PFSK-1 (cell line): ENCODE measurements around the gene GIT2.

ENCODE experiments used
- FOXP2 ChIP-seq: optimal IDR thresholded peaks from 2 replicates; pipeline ENCODE3; 2011; ENCODE audit warnings: borderline replicate concordance, control low read depth, inconsistent platforms; ENCODE audit not compliant: insufficient read depth; ENCODE audit errors: extremely low read length, extremely low read depth
- POLR2AphosphoS5 ChIP-seq: IDR thresholded peaks from 2 replicates; pipeline ENCODE4 v1.6.1; 2012; ENCODE audit warnings: low read depth, mild to moderate bottlenecking, control low read depth, low read length, moderate library complexity
- SIN3A ChIP-seq: IDR thresholded peaks from 2 replicates; pipeline ENCODE4 v1.6.1; 2012; ENCODE audit warnings: mild to moderate bottlenecking, low read length, moderate library complexity, borderline replicate concordance; ENCODE audit not compliant: insufficient read depth

- TF ChIP-seq SIN3A (no peak), POLR2AphosphoS5 (no peak), FOXP2 (no peak)
Observed at GRCh38 chr12:109981311-109981710, 14.9 kb downstream of the GIT2 start.
